SU-DHL-6 (cell line): ENCODE data around the gene PHTF1.

Experiments
- H2AFZ ChIP-seq: fragments of 200-600 bp; sonication (generic); 2 replicates; pipeline ENCODE4 v1.6.1; 2014; ENCODE audit warnings: low read depth, mild to moderate bottlenecking, moderate library complexity, mixed read lengths, antibody characterized with exemption, low read length; ENCODE audit not compliant: severe bottlenecking
- H3F3A ChIP-seq: fragments of 200-600 bp; shearing (Covaris generic); 2 replicates; pipeline ENCODE4 v1.6.0; 2016; ENCODE audit warnings: antibody characterized with exemption, mild to moderate bottlenecking; ENCODE audit not compliant: insufficient read depth
- H3K27ac ChIP-seq: fragments of 200-600 bp; sonication (generic); 2 replicates; pipeline ENCODE4 v1.5.1; 2016; ENCODE audit warnings: low read depth, mild to moderate bottlenecking, low read length, moderate library complexity, mixed read lengths
- H3K27me3 ChIP-seq: fragments of 200-600 bp; sonication (generic), shearing (Covaris generic); 2 replicates; pipeline ENCODE4 v1.6.0; 2014; ENCODE audit warnings: mild to moderate bottlenecking, low read length
- H3K36me3 ChIP-seq: fragments of 200-600 bp; sonication (generic); 2 replicates; pipeline ENCODE4 v1.6.1; 2014; ENCODE audit warnings: mild to moderate bottlenecking, low read length, mixed read lengths
- H3K4me2 ChIP-seq: fragments of 300-600, 200-600 bp; shearing (Covaris generic), sonication (generic); 2 replicates; pipeline ENCODE4 v1.6.0; 2014; ENCODE audit warnings: low read length, low read depth, mild to moderate bottlenecking; ENCODE audit not compliant: poor library complexity, severe bottlenecking
- H3K4me3 ChIP-seq: fragments of 200-600 bp; sonication (generic); 2 replicates; pipeline ENCODE4 v1.5.1; 2014; ENCODE audit warnings: antibody characterized with exemption, low read length, mild to moderate bottlenecking, mixed read lengths; ENCODE audit not compliant: insufficient read depth, poor library complexity, severe bottlenecking
- H3K79me2 ChIP-seq: fragments of 200-600 bp; sonication (generic); 2 replicates; pipeline ENCODE4 v1.6.1; 2014; ENCODE audit warnings: mild to moderate bottlenecking, low read length, moderate library complexity; ENCODE audit not compliant: insufficient read depth
- H3K9ac ChIP-seq: fragments of 200-600 bp; sonication (generic); 2 replicates; pipeline ENCODE4 v1.7.0; 2014; ENCODE audit warnings: mild to moderate bottlenecking, low read length
- H3K9me2 ChIP-seq: fragments of 200-600 bp; sonication (generic); replicated peaks from 2 replicates; pipeline ENCODE4 v1.6.1; 2014; ENCODE audit warnings: low read length; ENCODE audit not compliant: insufficient read depth
- H3K9me3 ChIP-seq: fragments of 200-600 bp; sonication (generic); 2 replicates; pipeline ENCODE4 v1.6.1; 2014; ENCODE audit warnings: low read length, mixed read lengths; ENCODE audit not compliant: insufficient read depth
- H4K20me1 ChIP-seq: fragments of 200-600 bp; sonication (generic); 2 replicates; pipeline ENCODE4 v1.6.1; 2014; ENCODE audit warnings: low read depth, mild to moderate bottlenecking, antibody characterized with exemption, low read length, moderate library complexity, mixed read lengths
- EZH2phosphoT487 ChIP-seq: fragments of 200-600 bp; sonication (generic), shearing (Covaris generic); conservative IDR thresholded peaks from 2 replicates; pipeline ENCODE4 v1.6.1; 2018; ENCODE audit warnings: mild to moderate bottlenecking, antibody characterized with exemption, low read length, moderate library complexity, mixed read lengths
- TF ChIP-seq, protein P1 (sequence below): fragments of 200-600 bp; sonication (generic); IDR thresholded peaks from one replicate; pipeline ENCODE4 v1.5.1; 2017; ENCODE audit warnings: antibody characterized with exemption, mild to moderate bottlenecking, low read length, moderate library complexity; ENCODE audit not compliant: insufficient read depth, poor library complexity, severe bottlenecking

Gene PHTF1

DNA sequence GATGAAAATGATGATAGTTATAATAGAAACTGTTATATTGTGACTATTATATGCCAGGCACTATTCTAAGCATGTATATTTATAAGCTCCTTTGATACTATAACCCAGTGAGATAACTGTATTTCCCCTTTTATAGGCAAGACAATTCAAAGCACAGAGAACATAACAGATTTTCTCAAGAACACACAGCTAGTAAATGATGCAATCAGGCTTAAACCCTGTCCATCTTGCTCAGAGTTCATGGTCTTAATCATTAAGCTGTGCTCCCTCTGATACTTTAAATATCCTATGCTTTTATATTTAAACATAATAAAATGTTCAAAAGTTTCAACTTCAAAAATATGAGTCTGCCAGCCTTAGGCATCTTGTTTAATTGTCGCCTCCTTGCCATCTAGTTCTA, 88.6 kb downstream of the PHTF1 start:
- no peak for TF ChIP-seq EZH2phosphoT487
- TF ChIP-seq, protein P1, sequence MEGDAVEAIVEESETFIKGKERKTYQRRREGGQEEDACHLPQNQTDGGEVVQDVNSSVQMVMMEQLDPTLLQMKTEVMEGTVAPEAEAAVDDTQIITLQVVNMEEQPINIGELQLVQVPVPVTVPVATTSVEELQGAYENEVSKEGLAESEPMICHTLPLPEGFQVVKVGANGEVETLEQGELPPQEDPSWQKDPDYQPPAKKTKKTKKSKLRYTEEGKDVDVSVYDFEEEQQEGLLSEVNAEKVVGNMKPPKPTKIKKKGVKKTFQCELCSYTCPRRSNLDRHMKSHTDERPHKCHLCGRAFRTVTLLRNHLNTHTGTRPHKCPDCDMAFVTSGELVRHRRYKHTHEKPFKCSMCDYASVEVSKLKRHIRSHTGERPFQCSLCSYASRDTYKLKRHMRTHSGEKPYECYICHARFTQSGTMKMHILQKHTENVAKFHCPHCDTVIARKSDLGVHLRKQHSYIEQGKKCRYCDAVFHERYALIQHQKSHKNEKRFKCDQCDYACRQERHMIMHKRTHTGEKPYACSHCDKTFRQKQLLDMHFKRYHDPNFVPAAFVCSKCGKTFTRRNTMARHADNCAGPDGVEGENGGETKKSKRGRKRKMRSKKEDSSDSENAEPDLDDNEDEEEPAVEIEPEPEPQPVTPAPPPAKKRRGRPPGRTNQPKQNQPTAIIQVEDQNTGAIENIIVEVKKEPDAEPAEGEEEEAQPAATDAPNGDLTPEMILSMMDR, result no peak

DNA sequence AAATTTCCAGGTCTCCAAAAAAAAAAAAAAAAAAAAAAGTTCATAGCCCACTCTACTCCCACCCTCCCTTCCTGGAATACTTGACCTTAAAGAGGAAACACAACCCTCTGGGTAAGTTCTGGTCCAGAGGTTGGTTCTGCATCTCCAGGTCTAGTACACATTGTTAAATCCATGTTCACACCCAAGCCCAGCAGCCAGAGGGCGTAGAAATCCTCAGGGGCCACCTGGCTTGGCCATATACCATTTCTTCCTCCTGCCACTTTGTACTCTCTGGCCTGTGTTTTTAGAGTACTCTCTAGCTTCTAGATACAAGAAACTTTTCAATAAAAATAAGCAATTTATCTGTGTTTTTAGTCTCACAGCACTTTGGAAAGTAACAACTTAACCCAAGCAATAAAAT, 89.3 kb downstream of the PHTF1 start:
- Histone ChIP-seq H3K27ac (no peak overlapping the region), H2AFZ (no peak overlapping the region), H4K20me1 (no peaks in the 10 kb centered on the region), H3F3A (no peaks in the 10 kb centered on the region), H3K9me3 (no peaks in the 10 kb centered on the region), H3K27me3 (no peaks in the 10 kb centered on the region), H3K4me3 (no peak overlapping the region), H3K9me2 (no peaks in the 10 kb centered on the region), H3K9ac (no peak overlapping the region), H3K4me2 (no peak overlapping the region), H3K79me2 (no peaks in the 10 kb centered on the region), H3K36me3 (no peaks in the 10 kb centered on the region)
- no peak for TF ChIP-seq EZH2phosphoT487

More for the DNA sequence above, 88.6 kb downstream of the PHTF1 start:
- Histone ChIP-seq H3K4me2 (no peak overlapping the region), H3K27ac (no peak overlapping the region), H3F3A (no peaks in the 10 kb centered on the region), H3K27me3 (no peaks in the 10 kb centered on the region), H3K9ac (no peak overlapping the region), H4K20me1 (no peaks in the 10 kb centered on the region), H2AFZ (no peak overlapping the region), H3K9me3 (no peaks in the 10 kb centered on the region), H3K79me2 (no peaks in the 10 kb centered on the region), H3K4me3 (no peak overlapping the region), H3K9me2 (no peaks in the 10 kb centered on the region), H3K36me3 (no peaks in the 10 kb centered on the region)

DNA sequence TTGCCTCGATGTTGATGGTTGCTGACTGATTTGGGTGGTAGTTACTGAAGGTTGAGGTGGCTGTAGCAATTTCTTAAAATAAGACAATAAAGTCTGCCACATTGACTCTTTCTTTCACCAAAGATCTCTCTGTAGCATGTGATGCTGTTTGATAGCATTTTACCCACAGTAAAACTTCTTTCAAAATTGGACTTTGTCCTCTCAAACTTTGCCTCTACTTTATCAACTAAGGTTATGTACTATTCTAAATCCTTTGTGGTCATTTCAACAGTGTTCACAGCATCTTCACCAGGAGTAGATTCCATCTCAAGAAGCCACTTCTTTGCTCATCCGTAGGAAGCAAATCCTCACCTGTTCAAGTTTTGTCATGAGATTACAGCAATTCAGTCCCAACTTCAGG, 93.2 kb downstream of the PHTF1 start:
- no peaks in the 10 kb centered on the region for H3K27me3 ChIP-seq
- TF ChIP-seq, protein P1, result no peak
- no peak for TF ChIP-seq EZH2phosphoT487
- no peak overlapping the region for H3K9ac ChIP-seq
- H3K4me2 ChIP-seq, result no peak overlapping the region
- no peak overlapping the region for H3K4me3 ChIP-seq
- no peaks in the 10 kb centered on the region for H4K20me1 ChIP-seq
- no peaks in the 10 kb centered on the region for H3K9me2 ChIP-seq
- H3K36me3 ChIP-seq, result no peaks in the 10 kb centered on the region
- no peaks in the 10 kb centered on the region for H3F3A ChIP-seq
- H3K27ac ChIP-seq, result no peak overlapping the region
- no peaks in the 10 kb centered on the region for H3K79me2 ChIP-seq
- H2AFZ ChIP-seq, result no peak overlapping the region
- no peaks in the 10 kb centered on the region for H3K9me3 ChIP-seq

DNA sequence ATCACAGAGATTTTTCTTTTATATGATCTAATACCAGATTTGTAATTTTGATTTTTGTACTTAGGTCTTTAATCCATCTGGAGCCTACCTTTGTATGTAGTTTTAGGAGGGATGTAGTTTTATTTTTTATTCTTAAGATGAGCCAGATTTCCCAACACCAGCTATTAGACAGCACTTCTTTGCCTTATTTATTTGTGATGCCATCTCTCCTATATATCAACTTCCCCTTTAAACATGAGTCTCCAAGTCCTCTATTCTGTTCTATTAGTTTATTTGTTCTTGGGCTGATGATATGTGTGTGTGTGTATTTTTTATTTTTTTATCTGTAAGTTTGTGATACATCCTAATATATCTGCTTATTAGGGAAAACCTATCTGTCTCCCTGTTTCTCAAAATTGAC, 94.2 kb downstream of the PHTF1 start:
- Histone ChIP-seq H3K27me3 (no peaks in the 10 kb centered on the region), H3K36me3 (no peaks in the 10 kb centered on the region), H3K27ac (no peak overlapping the region), H3K9ac (no peak overlapping the region), H2AFZ (no peak overlapping the region), H3F3A (no peaks in the 10 kb centered on the region), H4K20me1 (no peaks in the 10 kb centered on the region), H3K4me2 (no peak overlapping the region), H3K79me2 (no peaks in the 10 kb centered on the region), H3K4me3 (no peak overlapping the region), H3K9me2 (no peaks in the 10 kb centered on the region), H3K9me3 (no peaks in the 10 kb centered on the region)
- TF ChIP-seq EZH2phosphoT487, result no peak
- TF ChIP-seq, protein P1, result no peak
